HG03045 (cell line): ENCODE results near the gene AK9.
A peak's percentile ranks its signal among the peaks of the same experiment; 100 is the strongest.
"Not testable (repeated sequence)": the region's sequence is repeated elsewhere in the genome, so short reads cannot be mapped to it uniquely, and the experiment has no call there.

Experiments
- ATAC-seq: cut with Tn5 transposase; IDR thresholded peaks from one replicate; pipeline ENCODE4 v1.9.1; 2021; ENCODE audit warnings: mild to moderate bottlenecking, moderate library complexity; ENCODE audit not compliant: unreplicated experiment

The AK9 gene

GRCh38 chr6:109628158-109629000 is 62.6 kb downstream of the AK9 start:
- no peak for ATAC-seq

GRCh38 chr6:109626311-109626710 is 64.7 kb downstream of the AK9 start:
- ATAC-seq: no peak

DNA sequence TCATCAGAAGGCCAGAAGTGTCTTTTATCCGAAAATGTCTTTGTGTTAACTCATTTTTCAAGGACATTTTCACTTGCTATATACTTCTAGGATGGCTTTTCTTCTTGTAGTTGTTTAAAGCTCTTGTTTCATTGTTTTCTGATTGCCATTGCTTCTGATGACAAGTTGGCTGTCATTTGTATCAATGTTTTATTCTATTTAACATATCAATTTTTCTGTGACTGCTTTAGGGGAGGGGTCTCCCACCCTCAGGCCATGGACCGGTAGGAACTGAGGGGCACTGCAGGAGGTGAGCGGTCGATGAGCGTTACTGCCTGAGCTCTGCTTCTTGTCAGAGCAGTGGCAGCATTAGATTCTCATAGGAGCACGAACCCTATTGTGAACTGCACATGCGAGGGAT is 65.8 kb downstream of the AK9 start:
- ATAC-seq: no peak

DNA sequence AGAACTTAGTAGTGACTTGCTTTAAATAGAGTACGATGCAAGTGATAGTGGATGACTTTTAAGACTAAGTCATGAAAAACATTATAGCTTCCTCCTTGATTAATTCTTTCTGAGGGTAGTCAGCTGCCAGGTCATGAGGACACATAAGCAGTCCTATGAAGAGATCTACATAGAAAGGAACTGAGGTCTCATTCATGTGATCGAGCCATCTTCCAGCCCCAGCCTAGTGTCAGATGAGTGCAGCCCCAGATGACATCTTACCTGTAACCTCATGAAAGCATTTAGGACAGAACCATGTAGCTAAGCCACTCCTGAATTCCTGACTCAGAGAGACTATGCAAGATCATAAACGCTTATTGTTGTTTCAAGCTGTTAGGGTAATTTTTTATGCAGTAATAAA is 67.7 kb downstream of the AK9 start:
- no peak for ATAC-seq

DNA sequence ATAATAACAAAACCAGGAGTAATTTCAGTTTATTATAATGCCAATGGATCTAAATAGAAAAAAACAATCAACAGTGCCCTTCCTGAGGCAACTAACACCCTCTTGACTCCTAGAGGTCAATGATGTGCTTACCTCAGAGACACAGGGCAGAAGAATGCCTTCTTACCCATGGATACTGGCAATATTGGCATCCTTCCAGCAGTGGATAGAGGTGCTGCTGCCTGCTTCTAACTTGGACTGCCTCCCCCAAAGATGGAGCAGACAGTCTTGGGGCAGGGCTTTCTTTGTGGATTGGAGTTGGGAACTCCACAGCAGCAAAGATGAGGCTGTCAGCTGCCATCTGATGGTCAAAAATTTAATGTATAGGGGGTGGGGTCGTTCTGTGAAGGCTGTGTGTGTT is 78.7 kb downstream of the AK9 start:
- no peak for ATAC-seq

GRCh38 chr6:109611502-109611901 is 79.5 kb downstream of the AK9 start:
- no peak for ATAC-seq

- ATAC-seq: no peak
These were observed 80.4 kb downstream of the AK9 start for GRCh38 chr6:109610590-109610989.

DNA sequence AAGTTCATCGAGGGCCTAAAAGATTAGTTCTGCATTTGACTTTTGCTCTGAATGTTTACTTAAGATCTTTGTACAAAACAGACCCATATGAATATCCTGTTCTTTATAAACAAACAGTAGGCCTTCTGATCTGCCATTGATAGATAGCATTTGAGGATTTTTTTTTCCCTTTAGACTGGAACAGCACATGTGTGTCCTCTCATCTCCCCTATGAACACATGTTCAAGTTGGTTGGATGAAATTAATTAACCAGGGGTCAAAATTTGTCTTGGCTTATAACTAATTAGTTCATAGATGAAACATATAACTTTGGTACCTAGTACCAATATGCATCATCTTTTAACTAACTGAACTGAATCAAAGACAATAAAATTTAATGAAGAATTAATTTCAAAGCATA is 81.3 kb downstream of the AK9 start:
- ATAC-seq: no peak

GRCh38 chr6:109606359-109606758 is 84.6 kb downstream of the AK9 start:
- ATAC-seq: no peak

GRCh38 chr6:109595998-109596397 is 95.0 kb downstream of the AK9 start:
- no peak for ATAC-seq

DNA sequence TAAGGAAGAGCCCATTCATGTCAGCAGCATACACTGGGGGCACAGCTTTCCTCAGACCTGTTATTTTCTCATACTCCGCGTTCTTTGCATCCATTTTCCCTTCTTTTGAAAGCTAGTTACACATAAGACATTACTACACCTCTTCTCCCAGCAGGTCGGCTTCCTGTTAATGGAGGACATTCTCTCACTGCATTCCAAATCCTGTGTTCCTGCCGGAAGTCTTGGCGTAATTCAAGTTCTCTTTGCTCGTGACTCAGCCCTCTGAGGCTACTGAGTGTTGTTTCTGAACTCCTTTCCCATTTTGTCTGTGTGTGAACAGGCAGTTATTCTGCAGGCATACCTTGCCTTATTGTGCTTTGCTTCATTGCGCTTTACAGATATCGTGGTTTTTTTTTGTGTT is 110.5 kb downstream of the AK9 start:
- ATAC-seq: no peak

- ATAC-seq: peak; percentile 72
These were observed 111.6 kb downstream of the AK9 start for GRCh38 chr6:109579361-109579760.

GRCh38 chr6:109569901-109570300 is 121.1 kb downstream of the AK9 start:
- not testable (repeated sequence) for ATAC-seq

GRCh38 chr6:109561844-109562243 is 129.2 kb downstream of the AK9 start:
- ATAC-seq: no peak

- ATAC-seq: no peak
These were observed 159.6 kb downstream of the AK9 start for GRCh38 chr6:109531446-109531845.

GRCh38 chr6:109527989-109528388 is 163.0 kb downstream of the AK9 start:
- ATAC-seq: no peak

GRCh38 chr6:109526905-109527628 is 163.9 kb downstream of the AK9 start:
- ATAC-seq: no peak

GRCh38 chr6:109524129-109524528 is 166.9 kb downstream of the AK9 start:
- ATAC-seq: no peak

DNA sequence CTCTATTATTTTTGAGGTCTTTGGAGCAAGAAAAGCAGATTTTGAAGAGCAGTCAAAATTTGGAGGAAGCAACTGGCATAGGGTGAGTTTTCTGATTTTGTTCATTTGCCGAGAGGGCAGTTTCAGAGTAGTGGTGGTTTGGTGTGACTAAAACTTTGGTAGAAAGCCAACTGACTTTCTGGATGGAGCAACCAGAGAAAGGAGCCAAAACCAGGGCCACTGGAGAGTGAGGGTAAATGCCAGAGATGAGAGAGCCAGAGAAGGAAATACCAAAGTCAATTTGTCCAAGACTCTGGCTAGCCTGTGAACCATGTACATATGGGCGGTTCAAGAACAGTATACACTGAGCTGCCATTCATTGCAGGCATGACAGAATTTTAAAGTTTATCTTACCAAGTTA is 167.5 kb downstream of the AK9 start:
- no peak for ATAC-seq

DNA sequence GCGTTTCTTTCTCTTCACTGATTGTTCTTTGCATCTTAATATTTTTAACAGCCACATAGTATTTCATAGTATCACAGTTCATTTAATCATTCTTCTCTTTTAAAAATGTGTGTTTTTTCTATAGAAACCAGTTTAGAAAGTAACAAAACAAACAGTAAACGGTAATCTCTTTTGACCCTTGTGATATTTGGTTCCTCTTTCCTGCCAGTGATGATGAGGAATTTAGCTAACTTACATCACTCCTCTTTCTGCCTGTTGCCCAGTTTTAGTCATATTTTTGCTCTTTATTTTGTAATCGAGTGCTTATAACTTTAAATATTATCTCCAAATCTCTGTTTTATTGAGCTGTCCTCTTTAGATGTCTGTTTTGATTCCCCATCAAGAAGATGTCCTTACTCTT is 169.9 kb downstream of the AK9 start:
- ATAC-seq: no peak

GRCh38 chr6:109519647-109520046 is 171.4 kb downstream of the AK9 start:
- ATAC-seq: not testable (repeated sequence)

- ATAC-seq: no peak
These were observed 174.1 kb downstream of the AK9 start for GRCh38 chr6:109516929-109517328.
